GM19043 (cell line): Measurements from ENCODE around the gene TACR2.

Experiments used
- ATAC-seq: cut with Tn5 transposase; IDR thresholded peaks from one replicate; pipeline ENCODE4 v1.9.1; 2021; ENCODE audit warnings: low read depth; ENCODE audit not compliant: unreplicated experiment

Gene TACR2

DNA sequence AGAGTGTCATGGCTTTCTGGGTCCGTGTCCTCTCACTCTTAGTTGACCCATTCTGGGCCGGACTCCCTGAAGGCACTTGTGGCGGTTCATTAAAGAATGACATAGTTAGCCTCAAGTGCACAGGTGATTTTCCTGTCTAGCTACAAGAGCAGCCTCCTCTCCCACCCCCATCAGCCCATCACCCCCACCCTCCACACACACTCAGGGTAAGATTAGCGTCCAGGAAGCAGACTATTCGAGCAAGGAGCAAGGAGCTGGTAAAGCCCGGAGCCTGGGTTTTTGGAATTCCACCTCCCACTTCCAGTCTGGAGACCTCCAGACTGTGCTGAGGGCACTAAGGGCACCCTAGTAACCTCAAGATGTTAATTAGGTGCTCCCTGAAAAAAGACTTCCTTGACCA, 39.5 kb downstream of the TACR2 start:
- ATAC-seq, result no peak

DNA sequence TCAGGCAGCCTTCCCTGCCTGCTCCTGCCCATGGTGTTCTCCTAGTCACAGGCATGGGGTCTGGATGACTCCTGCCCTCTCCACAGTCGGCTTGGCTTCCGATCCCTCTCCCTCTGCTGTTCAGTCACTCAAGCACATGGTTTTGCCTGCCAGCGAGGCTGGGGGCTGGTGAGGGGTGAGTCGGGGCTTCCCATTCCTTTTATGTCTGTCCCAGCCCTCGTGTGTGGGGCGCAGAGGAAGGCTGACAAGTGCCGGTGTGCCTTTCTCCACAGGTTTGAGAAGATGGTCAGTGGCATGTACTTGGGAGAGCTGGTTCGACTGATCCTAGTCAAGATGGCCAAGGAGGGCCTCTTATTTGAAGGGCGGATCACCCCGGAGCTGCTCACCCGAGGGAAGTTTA, 40.1 kb downstream of the TACR2 start:
- no peak for ATAC-seq

DNA sequence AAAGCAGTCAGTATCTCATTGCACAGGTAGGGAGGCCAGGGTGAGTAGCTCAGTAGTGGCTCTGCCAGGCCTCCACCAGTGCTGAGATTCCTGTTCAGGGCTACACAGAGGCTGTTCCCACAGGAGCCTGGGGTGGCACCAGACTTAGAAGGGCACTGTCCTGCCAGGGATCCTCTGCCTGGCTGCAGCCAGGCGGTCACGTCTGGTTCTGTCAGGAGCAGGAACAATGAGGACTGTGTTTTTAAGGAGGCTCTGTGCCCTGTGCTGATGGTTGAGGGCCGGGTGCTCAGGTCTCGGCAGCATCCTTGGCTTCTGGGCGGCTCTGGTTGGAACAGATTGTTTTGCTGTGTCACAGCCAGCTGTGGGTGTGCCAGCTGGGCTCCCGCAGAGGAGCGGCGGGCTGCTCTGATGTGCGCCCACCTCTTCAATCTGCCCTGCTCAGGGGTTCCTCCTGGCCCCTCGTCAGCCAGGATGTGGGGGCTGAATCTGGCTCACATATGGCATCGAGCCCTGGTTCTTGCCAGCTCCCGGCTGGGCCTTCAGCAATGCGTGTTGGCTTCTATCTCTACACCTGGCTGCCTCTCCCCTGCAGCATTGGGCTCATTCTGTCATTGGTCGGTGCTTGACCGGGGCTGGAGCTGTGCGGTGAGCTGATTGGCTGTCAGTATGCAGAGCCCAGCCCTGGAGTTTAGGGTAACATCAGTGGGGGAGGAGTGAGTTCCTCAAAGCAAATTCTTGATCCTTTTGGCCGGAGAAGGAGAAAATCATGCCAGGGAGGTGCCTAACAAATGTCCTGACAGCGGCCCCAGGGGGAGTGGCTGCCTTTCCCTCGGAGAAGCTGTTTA, 41.2 kb downstream of the TACR2 start:
- no peak for ATAC-seq

DNA sequence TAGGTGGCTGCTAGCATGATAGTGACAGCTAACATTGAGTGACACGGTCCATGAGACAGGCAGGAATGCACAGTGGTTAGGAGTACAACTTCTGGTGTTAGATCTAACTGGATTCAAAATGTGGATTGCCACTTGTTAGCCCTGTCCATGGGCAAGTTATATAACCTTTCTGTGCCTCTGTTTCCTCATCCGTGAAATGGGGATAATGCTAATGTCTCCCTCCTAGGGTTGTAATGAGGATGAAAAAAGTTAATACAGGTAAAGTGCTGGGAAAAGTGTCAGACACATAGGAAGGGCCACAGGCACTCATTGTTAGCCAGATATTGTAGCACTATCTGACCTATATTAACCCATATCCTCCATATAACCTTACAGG, 41.8 kb downstream of the TACR2 start:
- no peak for ATAC-seq

DNA sequence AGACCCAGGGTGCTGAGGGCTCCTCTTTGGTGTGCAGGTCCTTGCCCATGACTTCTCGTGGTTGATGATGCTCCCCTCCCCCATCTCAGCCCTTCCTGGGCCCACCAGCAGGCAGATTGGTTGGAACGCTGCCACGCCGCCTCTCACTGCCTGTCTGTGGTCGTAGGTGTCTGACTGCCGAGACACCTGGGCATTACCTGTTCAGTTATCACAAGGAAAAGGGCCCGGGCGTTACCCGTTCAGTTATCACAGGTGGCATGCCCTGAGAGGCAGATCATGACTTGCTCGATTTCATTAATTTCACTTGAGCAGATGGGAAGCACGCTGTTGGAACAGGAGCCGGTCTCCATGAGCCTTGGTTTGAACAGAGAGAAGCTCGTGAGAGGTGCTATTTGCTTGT, 42.5 kb downstream of the TACR2 start:
- no peak for ATAC-seq

DNA sequence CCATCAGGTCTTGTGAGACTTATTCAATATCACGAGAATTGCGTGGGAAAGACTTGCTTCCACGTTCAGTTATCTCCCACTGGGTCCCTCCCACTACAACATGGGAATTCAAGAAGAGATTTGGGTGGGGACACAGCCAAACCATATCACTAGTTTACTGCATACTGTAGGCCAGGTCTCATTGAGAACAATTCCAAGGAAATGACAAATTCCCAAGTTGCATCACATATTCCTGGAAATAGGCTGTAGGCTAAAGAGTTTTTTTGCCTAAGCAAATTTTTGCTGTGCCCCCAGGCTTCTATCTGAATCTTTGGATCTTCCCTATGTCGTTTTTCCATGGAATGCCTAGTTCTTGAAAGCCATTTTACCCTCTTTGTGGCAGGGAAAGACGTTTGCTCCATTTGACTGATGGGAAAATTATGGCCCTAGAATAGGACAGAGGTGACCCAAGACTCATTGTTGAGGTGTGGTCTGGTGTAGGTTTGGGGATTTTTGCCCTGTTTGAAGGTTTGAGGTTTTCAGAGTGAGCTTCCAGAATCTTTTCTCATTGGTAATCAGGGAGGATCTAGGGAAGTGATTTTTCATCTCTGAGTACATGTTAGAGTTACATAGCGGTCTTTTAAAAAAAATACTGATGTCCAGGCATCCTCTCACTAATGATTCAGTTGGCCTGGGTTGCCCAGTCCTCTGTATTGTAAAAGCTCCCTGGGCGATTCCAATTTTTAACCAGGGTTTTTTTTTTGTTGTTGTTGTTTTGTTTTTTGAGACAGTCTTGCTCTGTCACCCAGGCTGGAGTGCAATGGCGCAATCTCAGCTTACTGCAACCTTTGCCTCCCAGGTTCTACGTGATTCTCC, 44.4 kb downstream of the TACR2 start:
- ATAC-seq, result no peak

DNA sequence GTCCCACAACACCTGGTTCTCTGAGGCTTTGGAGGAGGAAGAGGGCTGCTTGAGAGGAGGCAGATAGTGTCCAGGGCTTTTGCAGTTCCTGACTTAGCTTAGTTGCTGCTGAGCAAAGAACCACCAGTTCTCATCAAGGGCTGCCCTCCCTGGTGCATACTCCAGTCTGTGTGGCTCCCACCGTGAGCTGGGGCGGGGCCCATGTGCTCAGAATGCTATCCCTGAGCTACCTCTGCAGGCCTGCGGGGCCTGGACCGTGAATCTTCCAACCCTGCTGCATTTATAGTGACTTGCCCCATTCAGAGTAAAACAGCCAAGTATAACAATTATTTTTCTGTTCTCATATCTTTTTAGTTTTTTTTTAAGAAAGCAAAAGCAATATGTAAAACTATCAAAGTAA, 49.2 kb downstream of the TACR2 start:
- ATAC-seq, result no peak

DNA sequence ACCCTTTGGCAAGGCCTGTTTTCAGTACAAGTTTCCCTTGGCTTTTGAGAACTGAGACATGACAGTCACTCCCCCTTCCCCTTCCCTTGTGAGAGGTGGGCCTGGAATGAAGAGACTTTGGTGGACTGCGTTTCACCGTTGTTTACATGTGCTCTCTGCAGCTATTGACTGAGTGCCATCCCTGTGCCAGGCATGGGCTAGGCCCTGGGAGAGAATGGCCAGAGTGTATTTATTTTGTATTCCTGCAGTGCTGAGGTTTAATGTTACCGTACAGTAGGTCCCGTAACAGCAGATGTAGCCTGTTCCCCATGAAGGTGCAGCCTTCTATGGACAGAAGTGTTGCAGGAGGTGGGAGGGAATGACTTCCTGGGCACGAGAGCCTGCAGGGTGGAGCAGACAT, 50.0 kb downstream of the TACR2 start:
- no peak for ATAC-seq

DNA sequence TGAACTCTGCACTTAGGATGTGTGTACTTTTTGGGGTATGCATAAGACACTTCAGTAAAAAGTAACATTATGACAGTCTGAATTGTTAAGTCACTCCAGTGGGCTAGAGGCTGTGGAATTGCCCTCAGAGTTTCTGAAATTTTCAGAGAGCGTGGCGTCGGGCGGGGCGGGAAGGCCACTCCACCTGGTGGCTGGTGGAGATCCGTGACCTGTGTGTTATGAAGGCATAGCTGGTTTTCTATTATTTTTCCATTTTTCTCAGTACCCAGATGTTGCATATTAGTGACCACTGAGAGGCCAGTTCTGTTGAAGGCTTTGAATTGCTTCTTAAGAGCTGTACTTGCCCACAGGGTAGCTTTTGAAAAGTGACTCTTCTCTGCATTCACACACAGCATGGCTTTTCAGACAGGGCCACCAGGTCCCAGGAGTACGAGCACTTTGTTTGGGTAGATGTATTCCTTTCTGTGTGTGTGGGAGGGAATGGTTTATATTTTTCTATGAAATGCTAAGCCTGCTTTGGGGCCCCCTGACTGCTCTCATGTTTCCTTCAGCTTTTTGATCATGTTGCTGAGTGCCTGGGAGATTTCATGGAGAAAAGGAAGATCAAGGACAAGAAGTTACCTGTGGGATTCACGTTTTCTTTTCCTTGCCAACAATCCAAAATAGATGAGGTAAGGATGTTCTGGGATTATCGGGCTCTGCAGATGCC, 52.3 kb downstream of the TACR2 start:
- no peak for ATAC-seq

DNA sequence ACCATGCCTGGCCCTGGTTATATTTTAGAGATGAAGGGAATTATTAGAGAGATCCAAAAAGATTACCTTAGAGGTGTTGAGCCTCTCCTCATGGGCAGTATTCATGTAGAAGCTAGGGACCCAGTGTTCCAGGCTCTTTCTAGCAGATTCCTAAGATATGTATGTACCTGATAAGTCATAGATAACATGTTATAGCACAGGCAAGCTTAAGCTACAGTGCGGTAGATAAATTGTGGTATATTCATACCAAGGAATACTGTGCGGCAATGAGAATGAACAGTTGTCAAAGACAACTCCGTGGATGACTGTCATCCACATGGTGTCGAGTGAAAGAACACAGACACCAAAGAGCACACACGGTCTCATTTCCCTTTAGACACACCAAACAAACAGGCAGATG, 53.1 kb downstream of the TACR2 start:
- no peak for ATAC-seq

DNA sequence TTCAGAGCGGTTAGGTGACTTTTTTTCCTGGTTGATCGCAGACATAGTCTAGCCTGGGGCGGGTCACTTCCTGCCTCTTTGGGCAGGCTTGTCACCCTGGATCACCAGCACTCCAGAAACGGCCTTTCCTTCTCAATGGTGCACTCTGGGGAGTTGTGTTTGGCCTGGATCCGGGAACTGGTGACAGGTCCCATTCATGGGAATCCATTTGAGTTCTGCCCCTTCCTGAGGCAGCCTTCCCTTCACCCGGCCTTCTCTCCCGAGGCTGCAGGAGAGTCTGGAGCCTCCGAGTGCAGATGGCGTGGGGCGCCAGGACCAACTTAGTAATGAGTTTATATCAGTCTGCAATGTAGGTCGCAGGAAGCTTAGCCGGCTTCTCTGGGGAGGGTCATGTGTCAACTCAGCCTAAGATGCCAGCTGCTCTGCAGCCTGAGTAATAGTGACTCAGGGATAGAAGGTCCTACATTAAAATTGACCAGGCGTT, 54.2 kb downstream of the TACR2 start:
- no peak for ATAC-seq

DNA sequence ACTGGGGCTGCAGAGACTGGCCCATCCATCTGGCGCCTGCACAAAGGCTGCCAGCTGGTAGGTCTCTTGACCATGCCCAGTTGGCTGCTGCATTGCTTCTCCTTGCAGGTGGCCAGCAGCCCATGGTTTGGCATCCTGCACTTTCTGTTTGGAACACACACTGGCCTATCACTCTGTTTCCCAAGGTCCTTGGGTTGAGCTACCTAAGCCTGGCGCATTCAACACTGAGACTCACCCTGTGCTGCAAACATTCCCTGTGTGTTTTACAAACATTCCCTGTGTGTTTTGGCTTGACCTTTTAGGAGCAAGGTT, 55.5 kb downstream of the TACR2 start:
- no peak for ATAC-seq

DNA sequence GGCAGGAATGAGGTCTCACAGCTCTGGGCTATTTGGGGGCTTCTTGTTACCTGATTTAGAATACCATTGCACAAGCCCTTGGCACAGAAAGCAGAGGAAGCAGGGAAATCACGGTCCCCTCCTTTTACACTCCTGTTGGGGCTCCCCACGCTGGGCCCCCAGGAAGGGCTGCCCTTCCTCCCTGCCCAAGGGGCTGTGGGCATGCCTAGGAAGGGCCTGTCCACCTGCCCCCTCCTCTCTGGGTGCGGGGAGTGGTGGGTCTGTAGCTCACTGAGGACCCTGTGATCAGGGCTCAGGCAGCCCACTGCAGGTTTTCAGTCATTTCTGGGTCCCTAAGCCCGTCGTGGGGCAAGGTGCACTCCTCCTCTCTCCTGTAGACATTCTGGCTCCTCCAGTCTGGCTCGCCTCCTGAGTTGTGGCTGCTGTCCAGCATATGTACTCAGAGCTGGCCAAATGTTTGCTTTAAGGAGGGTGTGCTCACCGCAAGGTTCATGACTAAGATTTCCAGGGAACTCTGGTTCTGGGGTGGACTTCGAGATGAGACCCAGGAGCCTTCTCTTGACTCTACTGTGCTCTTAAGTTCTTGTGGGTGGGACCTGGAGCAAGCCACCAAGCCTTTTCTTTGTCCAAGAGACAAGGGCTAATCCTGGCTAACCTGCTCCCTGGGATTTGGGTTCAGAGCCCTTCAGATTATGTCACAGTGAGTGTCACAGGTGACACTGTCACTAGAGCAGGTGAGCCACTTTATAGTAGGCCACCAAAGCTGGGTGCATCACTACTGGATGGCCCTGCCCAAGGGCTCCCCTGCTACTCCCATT, 56.0 kb downstream of the TACR2 start:
- ATAC-seq, result no peak

DNA sequence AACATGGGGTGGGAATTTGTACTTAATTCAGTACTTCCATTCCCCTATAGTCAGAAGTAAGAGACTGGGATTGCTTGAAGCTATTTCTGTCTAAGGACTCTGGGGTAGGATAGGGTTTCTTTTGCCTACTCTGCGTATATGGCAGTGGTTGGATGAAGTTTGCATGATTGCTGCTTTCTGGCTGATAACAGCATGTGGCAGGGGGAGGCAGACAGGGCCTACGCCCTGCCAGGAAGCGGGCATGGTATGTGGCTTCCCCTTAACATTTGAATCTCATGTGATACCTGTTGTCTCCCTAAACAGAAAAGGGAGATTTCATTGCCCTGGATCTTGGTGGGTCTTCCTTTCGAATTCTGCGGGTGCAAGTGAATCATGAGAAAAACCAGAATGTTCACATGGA, 57.1 kb downstream of the TACR2 start:
- no peak for ATAC-seq

DNA sequence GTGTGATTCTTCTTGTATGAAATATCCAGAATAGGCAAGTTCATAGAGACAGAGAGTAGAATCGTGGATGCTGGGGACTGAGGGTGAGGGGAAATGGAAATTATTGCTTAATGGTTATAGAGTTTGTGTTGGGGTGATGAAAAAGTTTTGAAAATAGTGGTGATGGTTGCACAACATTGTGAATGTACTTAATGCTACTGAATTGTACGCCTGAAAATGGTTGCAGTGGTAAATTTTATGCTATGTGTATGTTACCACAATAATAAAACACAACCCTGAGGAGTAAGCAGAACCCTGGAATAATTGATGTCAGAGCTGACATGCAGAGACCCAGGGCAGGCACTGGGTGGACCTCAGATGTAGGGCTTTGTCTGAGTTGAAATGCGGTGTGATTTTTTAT, 57.6 kb downstream of the TACR2 start:
- ATAC-seq, result no peak

DNA sequence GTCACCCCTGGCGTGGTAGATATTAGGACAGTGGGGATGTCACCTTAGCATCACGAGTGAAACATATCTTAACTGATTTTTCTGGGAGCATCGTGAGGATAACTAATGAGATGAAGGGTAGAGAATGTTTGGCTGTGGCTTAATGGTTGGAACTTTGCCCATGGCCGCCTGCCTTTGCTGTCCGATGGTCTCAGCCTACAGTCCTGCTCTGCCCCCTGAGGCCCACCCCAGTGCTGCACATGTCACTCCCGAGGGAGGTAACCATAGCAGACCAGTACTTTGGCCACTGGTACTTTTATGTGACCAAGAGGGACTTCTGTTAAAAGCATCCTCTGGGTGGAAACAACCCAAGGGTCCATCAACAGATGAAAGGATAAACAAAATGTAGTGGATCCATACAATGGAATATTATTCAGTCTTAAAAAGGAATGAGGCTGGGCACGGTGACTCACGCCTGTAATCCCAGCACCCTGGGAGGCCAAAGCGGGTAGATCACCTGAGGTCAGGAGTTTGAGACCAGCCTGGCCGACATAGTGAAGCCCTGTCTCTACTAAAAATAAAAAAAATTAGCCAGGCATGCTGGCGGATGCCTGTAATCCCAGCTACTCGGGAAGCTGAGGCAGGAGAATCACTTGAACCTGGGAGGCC, 58.4 kb downstream of the TACR2 start:
- no peak for ATAC-seq

DNA sequence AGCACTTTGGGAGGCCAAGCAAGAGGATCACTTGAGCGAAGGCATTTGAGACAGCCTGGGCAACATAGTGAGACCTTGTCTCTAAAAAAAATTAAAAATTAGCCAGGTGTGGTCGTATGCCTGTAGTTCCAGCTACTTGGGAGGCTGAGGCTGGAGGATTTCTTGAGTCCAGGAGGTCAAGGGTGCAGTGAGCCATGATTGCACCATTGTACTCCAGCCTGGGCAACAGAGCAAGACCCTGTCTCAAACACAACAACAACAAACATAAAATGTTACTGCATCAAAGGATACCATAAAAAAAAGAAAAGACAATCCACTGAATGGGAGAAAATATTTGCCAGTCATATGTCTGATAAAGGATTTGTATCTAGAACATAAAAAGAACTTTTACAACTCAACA, 60.5 kb downstream of the TACR2 start:
- no peak for ATAC-seq

DNA sequence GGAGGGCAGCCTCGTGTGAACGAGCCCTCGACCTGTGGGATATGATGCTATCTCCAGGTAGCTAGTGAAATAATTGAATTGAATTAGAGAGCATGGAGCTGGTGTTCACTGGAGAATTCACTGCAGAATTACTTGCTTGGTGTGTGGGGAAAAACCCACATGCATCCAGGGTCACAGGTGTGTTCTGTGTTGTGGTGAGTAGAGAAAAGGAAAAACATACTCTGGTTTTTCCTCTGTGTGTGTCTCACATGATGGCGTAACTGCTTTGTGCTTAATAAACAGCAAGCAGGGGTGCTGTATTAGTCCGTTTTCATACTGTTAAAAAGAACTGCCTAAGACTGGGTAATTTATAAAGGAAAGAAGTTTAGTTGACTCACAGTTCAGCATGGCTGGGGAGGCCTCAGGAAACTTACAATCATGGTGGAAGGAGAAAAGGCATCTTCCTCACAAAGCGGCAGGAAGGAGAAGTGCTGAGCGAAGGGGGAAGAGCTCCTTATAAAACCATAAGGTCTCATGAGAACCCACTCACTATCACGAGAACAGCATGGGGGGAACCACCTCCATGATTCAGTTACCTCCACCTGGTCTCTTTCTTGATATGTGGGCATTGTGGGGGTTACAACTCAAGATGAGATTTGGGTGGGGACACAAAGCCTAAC, 62.6 kb downstream of the TACR2 start:
- no peak for ATAC-seq
